Peyer's patch (tissue), 4 donors: Measurements from ENCODE around the gene SH3RF3. TPM values are rescaled to one million over a fixed set of nuclear protein-coding genes. Genes with fewer than 3 reads are reported as not detected.

Experiments
- DNase-seq, 3 donors: peaks; one replicate each; pipeline ENCODE4 v3.0.0-alpha.2; 2017 to 2019
- H3K27ac ChIP-seq, 4 donors: fragments of 200-600 bp; sonication (generic); one replicate each; pipeline ENCODE4 v1.5.1; 2016 to 2019
- H3K27me3 ChIP-seq, 2 donors: fragments of 200-600 bp; sonication (generic); one replicate each; pipeline ENCODE4 v1.5.1; 2019
- H3K36me3 ChIP-seq, 3 donors: fragments of 200-600 bp; sonication (generic); one replicate each; pipeline ENCODE4 v1.5.1; 2016 to 2019
- H3K4me1 ChIP-seq, 4 donors: fragments of 200-600 bp; sonication (generic); one replicate each; pipeline ENCODE4 v1.5.1; 2016 to 2019
- H3K4me3 ChIP-seq, 4 donors: fragments of 200-600 bp; sonication (generic); 1 replicate in 3 of 4; 2 replicates in 1 of 4; pipeline ENCODE4 v1.5.1; 2016 to 2019; ENCODE audit warnings: mild to moderate bottlenecking in 1 of 4
- H3K9me3 ChIP-seq, 4 donors: fragments of 200-600 bp; sonication (generic); one replicate each; pipeline ENCODE4 v1.5.1; 2016 to 2019; ENCODE audit warnings: mild to moderate bottlenecking in 1 of 4
- CTCF ChIP-seq, 6 experiments: fragments of 450-650 bp in 4 of 6; fragments of 200-600 bp in 2 of 6; sonication (generic) in 1 of 6; IDR thresholded peaks; one replicate each; pipeline ENCODE4 v1.5.1; 2017 to 2019; ENCODE audit warnings: antibody characterized with exemption in 6 of 6, mild to moderate bottlenecking in 3 of 6, moderate library complexity in 1 of 6
- POLR2A ChIP-seq, 2 donors: fragments of 450-650 bp; IDR thresholded peaks; one replicate each; pipeline ENCODE4 v1.5.1; 2017; ENCODE audit warnings: antibody characterized with exemption in 2 of 2, mild to moderate bottlenecking in 2 of 2, moderate library complexity in 2 of 2
- total RNA-seq, 4 donors: library from RNA; depleted of rRNA; stranded (reverse); fragments of >200 nt; gene quantifications; one replicate each; pipeline ENCODE4 v1.1.0, GENCODE V29; 2016

Gene SH3RF3
- total RNA-seq, 4 donors from 2014 or later = 1.1 to 5.0 (median 3.3) TPM

- peak in 1 of 3 donors; percentile 62 for DNase-seq
- no peak for TF ChIP-seq POLR2A (IDR thresholded peaks at IDR 0.05)
- peak in 3 of 6 experiments; percentile 25 to 43 (median 32) for TF ChIP-seq CTCF (IDR thresholded peaks at IDR 0.05)
Measured at GRCh38 chr2:109423556-109424359, 294.8 kb downstream of the SH3RF3 start.

GRCh38 chr2:109425411-109425810 lies 296.4 kb downstream of the SH3RF3 start:
- no peak for DNase-seq
- no peaks in the 10 kb centered on the region for H3K27me3 ChIP-seq
- H3K36me3 ChIP-seq = no peaks in the 10 kb centered on the region
- H3K9me3 ChIP-seq = no peaks in the 10 kb centered on the region
- H3K27ac ChIP-seq = no peak overlapping the region
- H3K4me3 ChIP-seq = no peak overlapping the region
- H3K4me1 ChIP-seq = no peaks in the 10 kb centered on the region
- TF ChIP-seq POLR2A (IDR thresholded peaks at IDR 0.05) = no peak
- TF ChIP-seq CTCF (IDR thresholded peaks at IDR 0.05) = no peak

More at GRCh38 chr2:109423556-109424359, 294.8 kb downstream of the SH3RF3 start:
- H3K9me3 ChIP-seq = no peaks in the 10 kb centered on the region
- H3K4me1 ChIP-seq = no peaks in the 10 kb centered on the region
- H3K4me3 ChIP-seq = no peak overlapping the region
- no peak overlapping the region for H3K27ac ChIP-seq
- H3K27me3 ChIP-seq = no peaks in the 10 kb centered on the region
- H3K36me3 ChIP-seq = no peaks in the 10 kb centered on the region

- no peaks in the 10 kb centered on the region for H3K9me3 ChIP-seq
- no peak overlapping the region for H3K4me3 ChIP-seq
- no peak overlapping the region for H3K27ac ChIP-seq
- no peaks in the 10 kb centered on the region for H3K4me1 ChIP-seq
- peak in 1 of 3 donors; percentile 34 for DNase-seq
- H3K36me3 ChIP-seq = no peaks in the 10 kb centered on the region
- no peaks in the 10 kb centered on the region for H3K27me3 ChIP-seq
- TF ChIP-seq CTCF (IDR thresholded peaks at IDR 0.05) (no peak), POLR2A (IDR thresholded peaks at IDR 0.05) (no peak)
Measured at GRCh38 chr2:109427661-109428091, 298.7 kb downstream of the SH3RF3 start.

- Histone ChIP-seq H3K27ac (no peak overlapping the region), H3K27me3 (no peaks in the 10 kb centered on the region), H3K4me1 (no peaks in the 10 kb centered on the region), H3K4me3 (no peak overlapping the region), H3K9me3 (no peaks in the 10 kb centered on the region), H3K36me3 (no peaks in the 10 kb centered on the region)
- no peak for TF ChIP-seq CTCF (IDR thresholded peaks at IDR 0.05)
- TF ChIP-seq POLR2A (IDR thresholded peaks at IDR 0.05) = no peak
- peak in 1 of 3 donors; percentile 41 for DNase-seq
Measured at GRCh38 chr2:109428281-109428680, 299.3 kb downstream of the SH3RF3 start.

GRCh38 chr2:109428841-109429566 lies 300.0 kb downstream of the SH3RF3 start:
- Histone ChIP-seq H3K4me1 (no peaks in the 10 kb centered on the region), H3K9me3 (no peaks in the 10 kb centered on the region), H3K27me3 (no peaks in the 10 kb centered on the region), H3K4me3 (no peak overlapping the region), H3K27ac (no peak overlapping the region), H3K36me3 (no peaks in the 10 kb centered on the region)
- peak in 1 of 3 donors; percentile 43 for DNase-seq
- TF ChIP-seq POLR2A (IDR thresholded peaks at IDR 0.05) (no peak), CTCF (IDR thresholded peaks at IDR 0.05) (no peak)
